Neural progenitor cell (in vitro differentiated cells): ENCODE results near the gene PCDH9. TPM values are rescaled to one million over a fixed set of nuclear protein-coding genes. Genes with fewer than 3 reads are reported as not detected.
A peak's percentile ranks its signal among the peaks of the same experiment; 100 is the strongest.

Experiments
- DNase-seq: peaks from one replicate; pipeline ENCODE4 v3.0.0-alpha.2; 2016; ENCODE audit warnings: low spot score
- H2AFZ ChIP-seq: fragments of 200-600 bp; sonication (generic); replicated peaks from 2 replicates; pipeline ENCODE4 v1.6.1; 2016; ENCODE audit warnings: antibody characterized with exemption
- H3F3A ChIP-seq: fragments of 200-600 bp; sonication (generic); 2 replicates; pipeline ENCODE4 v1.6.1; 2016; ENCODE audit warnings: antibody characterized with exemption, low read depth
- H3K27ac ChIP-seq: fragments of 200-600 bp; sonication (generic); 2 replicates; pipeline ENCODE4 v1.5.1; 2016; ENCODE audit warnings: mild to moderate bottlenecking
- H3K27me3 ChIP-seq: fragments of 200-600 bp; sonication (generic); 2 replicates; pipeline ENCODE4 v1.6.1; 2016; ENCODE audit warnings: mild to moderate bottlenecking, moderate library complexity
- H3K36me3 ChIP-seq: fragments of 200-600 bp; sonication (generic); 2 replicates; pipeline ENCODE4 v1.5.1; 2016
- H3K4me1 ChIP-seq: fragments of 200-600 bp; sonication (generic); 2 replicates; pipeline ENCODE4 v1.6.1; 2016; ENCODE audit warnings: mixed run types
- H3K4me2 ChIP-seq: fragments of 200-600 bp; sonication (generic); 2 replicates; pipeline ENCODE4 v1.6.1; 2016
- H3K4me3 ChIP-seq: fragments of 200-600 bp; sonication (generic); 2 replicates; pipeline ENCODE4 v1.5.1; 2016
- H3K79me2 ChIP-seq: fragments of 200-600 bp; sonication (generic); 2 replicates; pipeline ENCODE4 v1.6.1; 2016; ENCODE audit warnings: low read depth
- H3K9ac ChIP-seq: fragments of 200-600 bp; sonication (generic); 2 replicates; pipeline ENCODE4 v1.6.1; 2016
- H3K9me3 ChIP-seq: fragments of 200-600 bp; sonication (generic); 2 replicates; pipeline ENCODE4 v1.5.1; 2016; ENCODE audit warnings: low read depth
- H4K20me1 ChIP-seq: fragments of 200-600 bp; sonication (generic); 2 replicates; pipeline ENCODE4 v1.6.1; 2016; ENCODE audit warnings: low read depth
- H3K27ac Mint-ChIP-seq: 3 replicates; pipeline ENCODE4 v1.8.0; 2021; ENCODE audit warnings: mixed read lengths
- H3K27me3 Mint-ChIP-seq: 2 replicates; pipeline ENCODE4 v1.8.0; 2022; ENCODE audit warnings: low read depth, mild to moderate bottlenecking, inconsistent platforms, moderate library complexity, mixed read lengths; ENCODE audit not compliant: insufficient read depth
- H3K36me3 Mint-ChIP-seq: 3 replicates; pipeline ENCODE4 v1.8.0; 2021; ENCODE audit warnings: mixed read lengths
- H3K4me1 Mint-ChIP-seq: 3 replicates; pipeline ENCODE4 v1.8.0; 2021; ENCODE audit warnings: mixed read lengths
- H3K4me3 Mint-ChIP-seq: 3 replicates; pipeline ENCODE4 v1.8.0; 2021; ENCODE audit warnings: mild to moderate bottlenecking, moderate library complexity, mixed read lengths
- H3K9me3 Mint-ChIP-seq: 3 replicates; pipeline ENCODE4 v1.8.0; 2020; ENCODE audit warnings: mixed read lengths
- EZH2 ChIP-seq: fragments of 200-600 bp; sonication (generic); IDR thresholded peaks from 2 replicates; pipeline ENCODE4 v1.6.1; 2017; ENCODE audit warnings: antibody characterized with exemption, mild to moderate bottlenecking, moderate library complexity
- EZH2phosphoT487 ChIP-seq: fragments of 200-600 bp; sonication (generic); IDR thresholded peaks from 2 replicates; pipeline ENCODE4 v1.6.1; 2017; ENCODE audit warnings: antibody characterized with exemption
- total RNA-seq: library from RNA; depleted of rRNA; stranded (reverse); fragments of >200 nt; gene quantifications from 2 replicates; pipeline ENCODE4 v1.2.3, GENCODE V29; 2015; ENCODE audit warnings: low replicate concordance
- TF ChIP-seq, protein P1 (sequence below): fragments of 200-600 bp; sonication (generic); IDR thresholded peaks from 2 replicates; pipeline ENCODE4 v1.5.1; 2017; ENCODE audit warnings: antibody characterized with exemption, mild to moderate bottlenecking

PCDH9 gene
- total RNA-seq, 1 donor from 2014 or later, result 0.24 TPM

DNA sequence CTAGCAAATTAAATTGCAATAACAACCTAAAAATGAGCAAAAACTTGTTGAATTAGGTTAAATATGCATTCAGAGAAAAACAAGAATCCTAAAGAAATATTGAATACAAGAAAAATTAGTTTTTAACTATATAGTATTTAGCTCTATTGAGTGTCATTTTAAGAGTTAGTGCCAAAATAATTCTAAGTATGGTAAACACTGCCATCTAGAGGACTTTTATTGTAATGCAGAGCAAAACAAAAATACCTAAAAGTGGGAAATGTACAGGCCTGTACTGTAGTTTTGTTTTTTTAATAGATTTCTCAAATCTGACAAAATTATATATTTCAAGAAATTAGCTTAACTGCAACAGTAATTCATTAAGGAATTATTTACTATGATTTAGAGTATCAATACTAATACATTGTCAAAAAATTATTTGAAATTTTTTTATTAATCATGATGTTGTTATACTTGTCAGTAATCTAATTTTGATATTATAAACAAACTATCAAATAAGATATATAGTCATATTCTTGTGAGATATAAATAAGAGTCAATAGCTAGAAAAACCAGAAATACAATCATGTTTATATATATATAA lies 8.2 kb upstream of the PCDH9 start:
- no peak overlapping the region for H3K27ac Mint-ChIP-seq
- H3F3A ChIP-seq, result no peaks in the 10 kb centered on the region
- H3K36me3 ChIP-seq, result no peaks in the 10 kb centered on the region
- H3K4me3 Mint-ChIP-seq, result no peak overlapping the region
- H3K4me1 ChIP-seq, result no peaks in the 10 kb centered on the region
- H3K9me3 ChIP-seq, result no peaks in the 10 kb centered on the region
- H3K27ac ChIP-seq, result no peak overlapping the region
- TF ChIP-seq, protein P1, sequence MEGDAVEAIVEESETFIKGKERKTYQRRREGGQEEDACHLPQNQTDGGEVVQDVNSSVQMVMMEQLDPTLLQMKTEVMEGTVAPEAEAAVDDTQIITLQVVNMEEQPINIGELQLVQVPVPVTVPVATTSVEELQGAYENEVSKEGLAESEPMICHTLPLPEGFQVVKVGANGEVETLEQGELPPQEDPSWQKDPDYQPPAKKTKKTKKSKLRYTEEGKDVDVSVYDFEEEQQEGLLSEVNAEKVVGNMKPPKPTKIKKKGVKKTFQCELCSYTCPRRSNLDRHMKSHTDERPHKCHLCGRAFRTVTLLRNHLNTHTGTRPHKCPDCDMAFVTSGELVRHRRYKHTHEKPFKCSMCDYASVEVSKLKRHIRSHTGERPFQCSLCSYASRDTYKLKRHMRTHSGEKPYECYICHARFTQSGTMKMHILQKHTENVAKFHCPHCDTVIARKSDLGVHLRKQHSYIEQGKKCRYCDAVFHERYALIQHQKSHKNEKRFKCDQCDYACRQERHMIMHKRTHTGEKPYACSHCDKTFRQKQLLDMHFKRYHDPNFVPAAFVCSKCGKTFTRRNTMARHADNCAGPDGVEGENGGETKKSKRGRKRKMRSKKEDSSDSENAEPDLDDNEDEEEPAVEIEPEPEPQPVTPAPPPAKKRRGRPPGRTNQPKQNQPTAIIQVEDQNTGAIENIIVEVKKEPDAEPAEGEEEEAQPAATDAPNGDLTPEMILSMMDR, result peak; percentile 81
- TF ChIP-seq EZH2phosphoT487 (no peak), EZH2 (no peak)
- H3K79me2 ChIP-seq, result no peaks in the 10 kb centered on the region
- no peak for DNase-seq
- H3K27me3 Mint-ChIP-seq, result peaks cover 2% of the 10 kb centered on the region
- no peaks in the 10 kb centered on the region for H3K36me3 Mint-ChIP-seq
- no peaks in the 10 kb centered on the region for H3K4me1 Mint-ChIP-seq
- no peaks in the 10 kb centered on the region for H4K20me1 ChIP-seq
- no peak overlapping the region for H3K9ac ChIP-seq
- no peak overlapping the region for H3K4me2 ChIP-seq
- no peak overlapping the region for H3K4me3 ChIP-seq
- no peaks in the 10 kb centered on the region for H3K27me3 ChIP-seq
- H2AFZ ChIP-seq, result no peak overlapping the region
- H3K9me3 Mint-ChIP-seq, result no peaks in the 10 kb centered on the region

DNA sequence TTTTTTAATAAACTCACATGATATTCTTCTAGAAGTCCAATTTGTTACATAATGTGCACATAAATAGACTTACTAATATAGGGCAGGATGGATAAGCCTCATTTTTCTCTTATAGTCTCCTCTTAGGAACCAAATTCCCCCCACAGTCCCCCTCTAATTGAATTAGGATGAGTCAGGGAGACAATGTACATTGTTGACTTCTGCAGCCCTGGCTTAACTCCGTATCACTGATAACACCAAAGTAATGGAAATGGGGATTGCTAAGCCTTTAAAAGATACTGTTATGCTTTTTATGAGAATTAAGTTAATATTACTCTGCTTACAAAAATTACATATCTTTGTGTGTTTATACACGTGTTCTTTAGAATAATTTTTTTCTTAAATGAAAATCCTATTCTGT lies 5.1 kb upstream of the PCDH9 start:
- no peak overlapping the region for H3K27ac ChIP-seq
- H3K4me2 ChIP-seq, result no peak overlapping the region
- no peak for DNase-seq
- H3K9me3 ChIP-seq, result no peaks in the 10 kb centered on the region
- H3K9me3 Mint-ChIP-seq, result no peaks in the 10 kb centered on the region
- peaks cover 8% of the 10 kb centered on the region for H3K4me1 Mint-ChIP-seq
- TF ChIP-seq EZH2 (no peak), EZH2phosphoT487 (no peak)
- peaks cover 11% of the 10 kb centered on the region for H3K4me1 ChIP-seq
- no peak overlapping the region for H3K4me3 Mint-ChIP-seq
- H3K27ac Mint-ChIP-seq, result no peak overlapping the region
- no peaks in the 10 kb centered on the region for H3K79me2 ChIP-seq
- H3K27me3 ChIP-seq, result no peaks in the 10 kb centered on the region
- H3F3A ChIP-seq, result peaks cover 10% of the 10 kb centered on the region
- H2AFZ ChIP-seq, result no peak overlapping the region
- no peaks in the 10 kb centered on the region for H3K36me3 Mint-ChIP-seq
- no peak overlapping the region for H3K4me3 ChIP-seq
- no peaks in the 10 kb centered on the region for H4K20me1 ChIP-seq
- H3K9ac ChIP-seq, result no peak overlapping the region
- H3K36me3 ChIP-seq, result no peaks in the 10 kb centered on the region
- H3K27me3 Mint-ChIP-seq, result no peaks in the 10 kb centered on the region

DNA sequence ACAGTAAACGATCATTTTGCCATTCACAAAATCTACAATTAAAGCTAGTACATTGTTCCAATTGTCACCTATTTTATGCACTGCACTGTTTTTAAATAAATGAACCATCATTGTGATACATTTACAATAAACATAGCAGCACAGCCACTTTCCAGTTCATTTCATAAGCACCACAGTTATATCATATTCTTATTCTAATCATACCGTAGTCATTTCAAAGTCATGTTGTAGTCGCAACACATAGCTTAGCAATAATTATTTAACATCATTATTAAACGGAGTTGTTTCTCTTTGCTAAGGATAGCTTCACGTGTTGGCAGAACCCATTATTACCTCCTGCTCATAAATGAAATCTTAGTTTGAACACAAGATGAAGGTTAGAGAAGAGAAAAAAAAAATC lies 2.2 kb upstream of the PCDH9 start:
- peaks cover 8% of the 10 kb centered on the region for H3K4me1 Mint-ChIP-seq

GRCh38 chr13:67231289-67232000 lies 1.3 kb upstream of the PCDH9 start:
- H3F3A ChIP-seq, result peaks cover 10% of the 10 kb centered on the region
- DNase-seq, result peak; percentile 43
- no peaks in the 10 kb centered on the region for H3K36me3 ChIP-seq
- no peaks in the 10 kb centered on the region for H3K27me3 Mint-ChIP-seq
- no peaks in the 10 kb centered on the region for H3K79me2 ChIP-seq
- peak overlapping the region; percentile 56 for H3K4me3 ChIP-seq
- peak overlapping the region; percentile 5 for H3K27ac Mint-ChIP-seq
- no peaks in the 10 kb centered on the region for H3K9me3 ChIP-seq
- peaks cover 19% of the 10 kb centered on the region for H3K4me1 ChIP-seq
- peaks cover 11% of the 10 kb centered on the region for H3K4me1 Mint-ChIP-seq
- peaks cover 36% of the 10 kb centered on the region for H3K27me3 ChIP-seq
- H3K9me3 Mint-ChIP-seq, result peaks cover 3% of the 10 kb centered on the region
- H2AFZ ChIP-seq, result peak overlapping the region; percentile 43
- no peaks in the 10 kb centered on the region for H4K20me1 ChIP-seq
- no peak overlapping the region for H3K27ac ChIP-seq
- no peak overlapping the region for H3K9ac ChIP-seq
- peaks cover 12% of the 10 kb centered on the region for H3K36me3 Mint-ChIP-seq
- TF ChIP-seq, protein P1, result no peak
- peak; percentile 47 for TF ChIP-seq EZH2phosphoT487
- peak; percentile 39 for TF ChIP-seq EZH2
- no peak overlapping the region for H3K4me3 Mint-ChIP-seq
- H3K4me2 ChIP-seq, result peak overlapping the region; percentile 89

More for the DNA sequence above, 2.2 kb upstream of the PCDH9 start:
- Histone ChIP-seq H3K9me3 (no peaks in the 10 kb centered on the region), H3K4me2 (no peak overlapping the region), H3K27me3 (peaks cover 27% of the 10 kb centered on the region), H3K4me1 (peaks cover 19% of the 10 kb centered on the region), H4K20me1 (no peaks in the 10 kb centered on the region), H3K79me2 (no peaks in the 10 kb centered on the region), H3F3A (peaks cover 10% of the 10 kb centered on the region), H3K27ac (no peak overlapping the region), H3K4me3 (no peak overlapping the region), H2AFZ (no peak overlapping the region), H3K9ac (no peak overlapping the region), H3K36me3 (no peaks in the 10 kb centered on the region)
- Mint-ChIP-seq H3K9me3 (no peaks in the 10 kb centered on the region), H3K36me3 (peaks cover 5% of the 10 kb centered on the region), H3K27me3 (no peaks in the 10 kb centered on the region), H3K27ac (no peak overlapping the region), H3K4me3 (peak overlapping the region; percentile 7)
- no peak for TF ChIP-seq EZH2phosphoT487
- DNase-seq, result no peak
